ENCODE data around the gene PLXND1.

The PLXND1 gene

DNA sequence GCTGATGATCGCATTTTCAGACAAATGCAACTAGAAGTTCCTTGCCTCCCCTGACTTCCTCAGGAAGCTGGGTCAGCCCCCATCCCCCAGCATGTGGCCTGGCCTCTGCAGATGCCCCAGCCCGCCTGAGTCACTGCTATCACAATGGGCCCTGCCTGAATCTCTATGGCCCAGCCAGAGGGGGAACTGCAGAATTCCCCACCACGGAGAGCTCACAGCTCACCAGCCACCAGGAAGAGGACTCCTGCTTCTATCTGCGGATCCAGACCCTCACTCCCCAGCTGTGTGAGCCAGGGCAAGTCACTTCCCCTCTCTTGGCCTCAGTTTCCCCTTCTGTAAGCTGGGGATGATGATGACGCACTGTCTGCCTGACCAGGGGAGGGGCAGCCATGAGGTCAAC lies 6.9 kb downstream of the PLXND1 start:
- peak; percentile 76 for DNase-seq

DNA sequence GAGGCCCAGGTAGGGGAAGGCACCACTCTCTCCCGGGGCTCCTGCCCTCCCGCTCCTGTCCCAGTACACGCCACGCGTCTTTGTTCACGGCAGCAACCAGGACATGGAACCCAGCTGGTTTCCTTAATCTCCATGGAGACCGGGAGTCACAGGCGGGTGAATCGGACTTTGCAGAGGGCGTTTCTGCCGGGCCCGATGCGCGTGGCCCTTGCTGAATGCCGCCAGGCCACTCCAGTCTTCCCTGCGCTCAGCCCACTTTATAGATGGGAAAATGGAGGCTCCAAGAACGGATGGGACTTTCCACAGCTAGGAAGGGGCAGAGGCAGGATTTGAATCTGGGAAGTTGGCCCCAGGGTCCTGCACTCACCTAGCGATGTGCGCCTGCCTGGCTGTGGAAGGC lies 7.4 kb downstream of the PLXND1 start:
- no peak for DNase-seq

DNA sequence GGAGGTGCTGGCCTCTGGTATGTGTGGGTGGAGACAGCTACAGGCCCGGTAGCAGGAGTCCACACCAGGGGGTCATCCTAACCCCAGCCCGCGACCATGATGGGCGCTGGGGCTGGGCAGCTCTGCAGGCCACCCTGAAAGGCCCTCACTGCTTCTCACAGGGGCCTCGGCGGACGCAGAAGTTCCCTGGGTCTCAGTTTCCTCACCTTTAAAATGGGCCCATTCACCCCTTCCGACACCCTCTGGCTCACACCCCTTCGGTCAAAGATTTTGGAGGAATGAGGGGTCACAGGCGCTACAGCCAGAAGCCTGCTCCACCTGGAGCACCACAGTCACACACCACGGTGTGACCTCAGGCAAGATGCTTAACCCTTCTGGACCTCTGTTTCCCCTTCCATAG lies 8.0 kb downstream of the PLXND1 start:
- DNase-seq = no peak

DNA sequence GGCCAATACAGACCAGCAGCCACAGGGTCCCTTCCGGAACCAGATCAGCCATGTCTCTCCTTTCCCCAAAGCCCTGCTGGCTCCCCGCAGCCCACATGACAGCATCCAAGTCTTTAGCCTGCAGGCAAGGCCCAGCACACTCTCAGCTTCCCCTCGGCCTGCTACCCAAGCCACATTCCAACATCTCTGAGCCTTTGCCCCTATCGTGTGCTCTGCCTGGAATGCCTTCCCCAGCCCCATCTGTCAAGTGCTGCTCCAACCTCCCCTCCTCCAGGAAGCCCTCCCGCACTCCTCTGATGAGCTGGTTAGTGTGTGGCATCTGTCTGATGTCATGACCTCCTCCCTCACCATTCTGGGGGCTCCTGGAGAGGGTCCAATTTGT lies 8.5 kb downstream of the PLXND1 start:
- DNase-seq = no peak

DNA sequence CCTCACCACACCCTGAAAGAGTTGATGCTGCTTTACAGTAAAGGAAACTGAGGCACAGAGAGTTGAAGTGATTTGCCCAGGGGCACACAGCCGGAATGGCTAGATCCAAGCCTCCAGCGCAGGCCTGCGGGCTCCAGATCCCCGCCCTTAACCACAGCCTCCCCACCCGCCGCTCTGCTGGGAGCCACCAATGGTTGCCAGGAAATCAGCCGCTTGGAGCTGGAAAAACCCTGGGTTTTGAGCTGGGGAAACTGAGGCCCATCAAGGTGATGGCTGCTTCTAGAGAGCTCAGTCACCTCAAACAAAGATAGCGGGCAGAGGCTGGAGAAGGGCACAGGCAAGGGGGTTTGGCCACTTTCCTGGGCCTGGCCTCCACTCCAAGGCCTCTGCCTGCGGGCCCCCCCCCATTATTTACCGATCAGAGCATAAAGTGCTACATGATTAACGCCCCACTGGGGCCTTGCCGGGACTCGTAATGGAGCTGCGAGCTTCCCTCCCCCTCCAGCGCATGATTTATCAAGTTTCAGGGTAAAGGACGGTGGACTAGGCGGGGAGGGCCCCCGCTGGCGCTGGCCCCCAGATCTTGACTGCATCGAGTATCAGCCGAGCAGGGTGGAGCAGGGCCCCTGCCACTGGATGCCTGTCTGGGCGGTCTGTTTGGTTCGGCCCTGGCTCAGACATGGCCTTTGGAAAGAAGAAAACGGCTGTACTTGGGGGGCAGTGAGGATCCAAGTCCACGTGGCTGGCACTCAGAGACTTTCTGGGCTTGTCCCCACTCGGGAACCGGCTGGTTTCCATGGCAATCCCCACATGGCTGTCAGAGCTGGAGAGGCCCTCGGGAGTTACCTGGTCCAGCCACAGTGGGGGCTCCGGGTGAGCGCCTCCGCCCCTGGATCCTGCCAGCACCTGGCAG lies 9.1 kb downstream of the PLXND1 start:
- peak; percentile 71 for DNase-seq

DNA sequence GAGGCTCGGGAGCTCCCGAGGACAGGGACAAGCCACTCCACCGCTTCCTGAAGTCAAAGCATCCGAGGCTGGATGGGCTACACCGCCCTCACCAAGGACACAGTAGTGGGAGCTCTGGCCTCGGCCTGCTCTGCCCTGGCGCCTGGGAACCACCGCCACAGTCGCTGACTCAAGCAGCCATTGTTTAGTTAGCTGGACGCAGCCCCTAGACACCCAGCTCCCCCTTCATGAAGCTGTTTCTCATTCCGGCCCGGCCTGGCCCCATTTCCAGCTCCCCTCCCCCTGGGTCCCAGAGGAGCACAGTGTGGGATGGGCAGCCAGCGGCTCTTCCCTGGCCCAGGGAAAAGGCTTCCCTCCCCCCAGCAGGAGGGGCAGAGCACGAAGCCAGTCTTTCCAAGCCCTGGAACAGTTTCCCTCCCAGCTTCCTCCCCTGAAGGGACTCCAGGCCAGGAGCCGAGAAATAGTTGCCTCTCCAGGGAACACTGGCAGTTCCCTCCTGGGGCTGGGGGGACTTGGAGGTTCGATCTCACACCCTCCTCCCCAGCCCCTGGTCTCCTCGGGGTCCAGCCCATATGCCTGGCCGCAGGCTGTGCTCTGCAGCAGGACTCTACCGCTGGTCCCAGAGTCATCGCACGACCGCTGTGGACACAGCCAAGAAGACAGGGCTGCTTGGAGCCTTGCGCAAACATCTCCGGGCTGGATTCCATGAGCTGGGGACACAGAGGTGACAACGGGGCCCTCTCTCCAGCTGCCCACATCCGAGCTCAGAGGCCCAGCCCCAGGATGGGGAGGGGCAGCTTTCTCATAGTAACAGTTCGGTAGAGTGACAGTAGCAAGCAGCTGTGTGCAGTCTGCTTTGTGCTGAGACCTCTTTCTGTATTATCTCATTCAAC lies 10.0 kb downstream of the PLXND1 start:
- peak; percentile 93 for DNase-seq

DNA sequence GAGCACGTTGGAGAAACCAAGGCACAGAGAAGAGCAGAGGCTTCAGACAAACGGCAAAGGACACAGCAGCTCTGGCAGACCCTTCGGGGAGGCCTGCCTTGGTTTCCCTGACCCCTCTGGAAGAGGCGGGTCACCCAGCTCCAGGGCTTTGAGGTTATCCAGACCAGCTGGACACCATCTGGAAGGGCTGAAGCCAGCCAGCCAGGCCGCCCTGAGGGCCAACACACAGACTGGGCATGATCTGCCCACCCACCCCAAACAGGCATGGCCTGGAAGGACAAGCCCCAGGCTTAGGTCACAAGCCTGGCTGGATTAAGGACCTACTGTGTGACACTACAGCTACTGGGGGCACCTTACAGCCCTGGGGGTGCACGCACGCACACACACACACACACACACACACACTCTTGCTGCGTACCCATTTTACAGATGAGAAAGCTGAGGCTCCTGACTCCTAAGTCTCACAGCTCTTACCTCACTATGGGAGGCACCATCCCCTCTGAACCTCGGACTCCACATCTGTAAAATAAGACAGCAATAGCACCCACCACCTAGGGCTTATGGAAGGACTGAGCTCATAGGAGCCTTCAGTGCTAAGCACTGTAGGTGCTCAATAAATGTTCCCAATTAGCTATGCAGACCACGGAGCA lies 10.8 kb downstream of the PLXND1 start:
- no peak for DNase-seq

DNA sequence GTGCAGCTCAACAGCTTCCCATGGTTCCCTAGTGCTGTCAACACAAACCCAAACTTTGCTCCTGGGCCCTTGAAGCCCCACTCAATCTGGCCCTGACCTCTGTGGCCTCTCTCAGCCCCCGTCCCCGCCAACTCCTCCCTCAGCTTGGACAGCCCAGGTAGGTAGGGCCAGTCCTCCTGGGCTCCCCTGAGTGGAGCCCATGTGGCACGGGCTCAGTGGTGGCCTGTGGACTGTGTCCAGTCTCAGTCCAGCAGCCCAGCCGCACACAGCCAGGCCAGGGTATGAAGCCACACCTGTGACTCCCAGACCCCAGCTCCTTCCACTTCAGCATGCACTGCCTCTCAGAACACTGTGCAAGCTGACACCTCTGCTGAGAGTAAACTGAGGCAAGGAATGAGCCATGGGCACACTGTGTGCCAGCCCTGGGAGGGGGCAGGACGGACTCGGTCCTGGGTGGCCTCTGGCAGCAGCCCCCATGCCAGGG lies 11.5 kb downstream of the PLXND1 start:
- DNase-seq = no peak

DNA sequence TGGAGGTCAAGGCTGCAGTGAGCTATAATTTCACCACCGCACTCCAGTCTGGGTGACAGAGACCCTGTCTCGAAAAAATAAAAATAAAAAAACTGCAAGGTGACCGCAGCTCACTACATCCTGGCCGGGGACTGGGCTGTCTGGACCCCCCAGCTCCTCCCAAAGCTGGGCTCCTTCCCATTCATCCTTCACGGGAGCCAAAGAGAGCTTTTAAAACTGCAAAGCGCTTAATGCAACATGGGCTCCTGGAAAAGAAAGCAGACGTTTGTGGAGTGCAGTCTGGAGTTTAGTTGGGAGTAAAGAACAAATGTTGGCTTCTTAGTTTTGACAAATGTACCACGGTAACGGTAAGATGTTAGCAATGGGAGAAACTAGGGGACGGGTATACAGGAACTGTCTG lies 12.1 kb downstream of the PLXND1 start:
- DNase-seq = no peak

DNA sequence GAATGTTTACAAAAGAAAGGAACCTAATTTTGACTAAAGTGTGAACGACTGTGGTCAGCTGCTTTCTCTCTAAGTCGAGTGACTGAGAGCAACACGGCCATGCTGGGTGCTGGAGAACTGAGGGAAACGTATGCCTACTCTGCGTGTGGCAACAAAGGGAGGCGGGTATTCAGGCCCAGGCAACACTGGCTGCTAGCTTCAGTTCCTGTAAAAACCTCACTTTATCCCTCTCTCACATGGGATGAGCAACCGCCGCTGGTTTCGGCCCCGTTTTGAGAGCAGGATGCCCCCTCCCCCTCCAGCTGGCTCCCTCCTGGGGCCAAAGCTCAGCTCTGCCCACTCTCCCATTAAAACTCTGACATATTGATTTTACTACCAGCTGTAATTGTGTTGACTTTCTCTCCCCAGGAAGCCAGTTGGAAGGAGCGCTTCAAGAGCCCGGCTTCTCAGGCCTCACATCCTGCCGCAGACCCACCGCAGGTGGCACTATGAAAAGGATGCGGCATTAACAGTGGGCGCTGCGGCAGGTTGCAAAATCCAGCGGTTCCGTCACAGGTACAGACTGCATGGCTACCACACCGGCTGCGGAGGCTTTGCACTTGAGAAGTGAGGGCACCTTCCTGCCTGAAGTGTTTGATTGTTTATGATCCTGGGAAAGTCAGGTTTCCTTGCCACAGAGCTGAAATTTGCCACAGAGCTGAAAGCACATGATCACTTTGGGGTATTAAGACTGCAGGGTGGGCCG lies 12.7 kb downstream of the PLXND1 start:
- DNase-seq = peak; percentile 61

DNA sequence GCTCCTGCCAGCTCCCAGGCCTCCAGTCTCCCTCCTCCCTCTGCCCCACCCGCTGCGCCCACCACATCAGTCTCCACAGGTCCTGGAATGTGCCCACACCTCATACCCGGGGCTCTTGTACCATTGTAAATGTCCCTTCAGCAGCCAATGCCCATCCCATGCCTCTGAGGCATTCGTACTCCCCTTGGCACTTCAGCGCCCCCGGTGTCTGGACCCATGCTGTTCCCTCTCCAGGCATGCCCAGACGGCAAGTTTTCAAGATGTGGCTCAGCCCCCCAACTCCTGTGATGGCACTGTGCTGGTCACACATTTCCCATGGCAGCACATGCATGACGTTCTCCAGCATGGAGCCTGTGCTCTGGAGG lies 13.3 kb downstream of the PLXND1 start:
- no peak for DNase-seq

DNA sequence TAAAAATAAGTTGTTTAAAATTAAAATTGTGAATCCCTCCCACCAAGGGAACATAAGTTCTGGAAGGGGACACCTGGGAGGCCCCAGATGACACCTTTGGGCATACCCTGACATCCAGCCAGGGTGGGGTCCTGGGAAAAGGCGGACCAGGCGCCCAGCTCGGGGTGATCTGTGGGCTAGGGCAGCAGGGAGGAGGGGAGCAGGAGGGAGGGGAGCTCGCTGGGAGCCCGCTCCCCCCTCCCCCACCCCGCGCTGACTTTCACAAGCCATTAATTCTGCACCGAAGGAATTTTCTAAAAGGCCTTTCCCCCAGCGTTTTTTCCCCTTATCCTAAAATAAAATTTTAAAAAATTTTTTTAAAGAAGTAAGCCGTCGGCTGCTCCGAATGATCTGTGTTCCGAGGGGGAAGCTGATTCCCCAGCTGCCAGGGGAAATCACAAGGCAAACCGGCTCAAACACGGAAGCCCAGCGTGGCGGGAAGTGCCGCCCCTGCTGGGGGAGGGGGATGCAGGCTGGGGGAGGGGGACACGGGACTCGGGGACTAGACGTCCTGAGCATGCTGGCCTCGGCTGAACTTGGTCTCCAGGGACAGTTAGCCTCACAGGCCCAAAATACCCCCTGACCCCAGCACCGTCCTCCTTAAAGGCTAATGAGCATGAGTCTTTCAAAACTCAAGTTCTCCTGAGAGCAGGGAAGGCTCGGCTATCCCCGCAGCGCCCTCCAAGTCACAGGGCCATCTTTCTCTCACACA lies 13.9 kb downstream of the PLXND1 start:
- DNase-seq = peak; percentile 83

DNA sequence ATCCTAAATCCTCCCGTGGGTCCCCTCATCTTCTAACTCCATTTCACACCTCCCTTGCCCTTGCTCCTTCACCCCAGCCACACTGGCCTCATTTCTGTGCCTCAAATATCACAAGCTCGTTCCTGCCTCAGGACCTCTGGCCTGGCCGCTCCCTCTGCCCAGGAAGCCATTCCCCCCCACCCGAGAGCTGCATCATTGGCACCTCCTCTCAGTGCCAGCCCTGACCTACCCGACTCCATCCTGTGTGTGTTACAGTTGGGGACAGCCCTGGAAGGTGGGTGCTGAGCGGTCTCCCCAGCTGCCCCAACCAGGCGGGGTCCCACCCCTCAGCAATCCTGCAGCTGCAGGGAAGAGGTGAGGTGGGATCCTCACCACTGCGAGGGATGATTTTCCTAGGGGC lies 14.5 kb downstream of the PLXND1 start:
- no peak for DNase-seq

DNA sequence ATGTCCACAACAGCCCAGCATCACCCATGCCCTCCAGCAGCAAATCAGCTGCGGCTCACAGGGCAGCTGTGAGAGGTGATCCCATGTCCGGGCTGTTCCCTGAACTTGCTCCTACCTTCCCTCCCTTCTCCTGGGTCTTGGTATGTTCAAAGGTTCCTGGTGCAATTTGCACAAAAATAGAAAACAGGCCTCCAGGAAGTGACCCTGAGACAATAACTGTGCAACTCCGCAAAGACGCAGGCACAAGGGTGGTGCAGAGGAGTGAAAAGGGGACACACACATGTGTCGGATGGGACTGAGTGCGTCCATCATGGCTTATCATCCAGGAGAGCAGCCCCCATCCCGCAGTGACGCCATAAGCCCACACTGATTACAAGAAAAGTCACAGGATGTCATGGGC lies 16.3 kb downstream of the PLXND1 start:
- DNase-seq = no peak

DNA sequence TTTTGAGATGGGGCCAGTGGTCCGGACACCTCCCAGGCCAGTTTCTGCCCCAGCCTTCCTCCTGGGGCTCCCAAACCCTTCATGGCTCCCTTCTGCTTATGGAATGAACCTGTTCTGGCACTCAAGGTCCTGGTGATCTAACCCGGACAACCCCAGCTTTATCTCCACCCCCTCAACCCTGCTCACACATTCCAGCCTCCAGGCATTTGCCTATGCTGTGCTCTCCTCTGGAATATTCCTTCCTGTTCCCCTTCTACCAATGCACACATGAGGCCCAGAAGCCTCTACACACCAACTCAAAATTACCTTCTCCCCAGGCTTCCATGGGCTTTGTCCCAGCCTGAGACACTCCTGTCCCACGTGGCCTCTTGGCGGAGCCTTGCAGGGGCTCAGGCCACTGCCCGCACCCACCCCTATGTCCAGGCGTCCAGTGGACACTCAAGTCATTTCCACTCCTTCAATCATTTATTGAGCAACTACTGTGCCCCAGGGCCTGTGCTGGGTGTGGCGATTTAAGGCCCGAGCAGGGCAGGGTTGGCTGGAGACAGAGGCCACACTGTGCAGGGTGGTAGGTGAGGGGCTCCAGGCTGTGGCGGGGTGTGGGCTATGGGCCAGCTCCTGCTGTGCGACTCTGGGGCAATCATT lies 18.8 kb downstream of the PLXND1 start:
- no peak for DNase-seq

DNA sequence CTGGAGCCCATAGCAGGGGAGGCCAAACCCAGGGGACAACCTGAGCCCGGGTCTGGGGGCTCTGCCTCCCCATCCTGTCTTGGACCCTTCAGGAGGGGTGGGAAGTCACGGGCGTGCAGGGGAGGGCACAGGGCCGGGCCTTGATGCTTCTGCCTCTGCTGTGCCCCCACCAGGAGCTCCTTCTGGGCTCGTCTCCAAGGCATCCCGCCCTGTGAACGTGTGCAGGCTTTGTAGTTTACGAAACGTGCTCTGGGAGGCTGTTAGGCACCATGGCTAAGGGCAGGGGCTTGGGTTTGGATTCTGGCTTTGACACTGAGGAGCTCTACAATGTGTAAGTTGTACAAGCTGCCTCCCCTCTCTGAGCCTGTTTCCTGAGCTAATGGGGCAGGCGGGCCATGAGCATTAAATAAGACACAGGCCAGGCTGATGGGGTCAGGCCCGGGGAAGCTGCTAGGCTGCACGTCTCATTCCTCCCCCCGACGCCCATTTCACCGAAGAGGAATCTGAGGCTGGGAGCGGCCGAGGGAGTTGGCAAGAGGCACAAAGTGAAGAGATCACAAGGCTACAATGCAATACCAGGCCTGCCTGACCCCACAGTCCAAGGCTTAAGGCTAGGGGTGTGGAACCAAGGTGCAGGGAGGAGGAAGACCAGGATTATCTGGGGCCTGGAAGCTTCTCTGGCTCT lies 19.6 kb downstream of the PLXND1 start:
- no peak for DNase-seq

DNA sequence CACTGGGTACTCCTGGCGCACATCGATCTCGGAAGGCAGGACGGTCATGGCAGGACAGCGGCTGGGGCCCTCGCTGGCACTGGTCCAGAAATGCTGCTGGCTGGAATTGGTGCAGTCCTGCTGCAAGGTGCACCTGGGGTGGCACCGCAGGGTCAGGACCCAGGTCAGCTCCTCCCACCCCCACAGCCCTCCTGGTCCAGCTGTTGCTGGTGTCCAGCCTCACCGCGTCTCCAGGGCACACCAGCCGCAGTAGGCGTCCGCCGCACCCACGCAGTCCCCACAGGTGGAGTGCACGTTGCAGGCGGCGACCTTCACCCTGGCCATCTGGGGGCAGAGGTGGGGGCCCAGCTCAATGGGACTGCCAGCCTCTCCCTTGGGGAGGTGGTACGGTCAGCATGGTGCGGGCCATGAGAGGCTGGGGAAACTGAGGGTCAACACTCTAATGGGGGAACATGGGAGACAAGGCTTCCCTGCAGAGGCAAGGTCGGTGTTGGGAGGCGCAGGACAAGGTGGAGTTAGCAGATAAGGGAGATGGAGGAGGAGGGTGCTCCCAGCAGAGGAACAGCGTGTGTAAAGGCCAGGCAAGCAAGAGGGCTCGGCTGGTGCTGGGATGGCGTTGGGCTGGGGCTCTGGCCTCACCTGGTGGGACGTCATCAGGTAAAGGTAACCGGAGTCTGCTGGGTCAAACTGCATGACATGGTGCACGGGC lies 20.4 kb downstream of the PLXND1 start:
- DNase-seq = no peak

DNA sequence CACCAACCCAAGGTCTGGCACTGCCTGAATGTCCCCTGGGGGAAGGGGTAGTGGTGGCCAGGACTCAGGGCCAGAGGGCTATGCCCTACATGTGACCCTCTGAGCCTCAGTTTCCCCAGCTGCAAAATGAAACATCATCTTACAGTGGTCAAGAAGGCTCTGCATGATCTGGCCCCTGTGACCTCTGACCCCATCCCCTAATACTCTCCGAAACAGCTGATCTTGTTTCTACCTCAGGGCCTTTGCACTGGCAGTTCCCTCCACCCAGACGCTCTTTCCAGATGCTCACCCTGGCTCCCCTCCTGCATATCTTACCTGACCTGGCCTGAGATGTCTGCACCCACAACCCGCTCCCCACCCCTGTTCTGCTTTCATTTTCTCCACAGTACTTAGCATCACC lies 21.8 kb downstream of the PLXND1 start:
- no peak for DNase-seq

DNA sequence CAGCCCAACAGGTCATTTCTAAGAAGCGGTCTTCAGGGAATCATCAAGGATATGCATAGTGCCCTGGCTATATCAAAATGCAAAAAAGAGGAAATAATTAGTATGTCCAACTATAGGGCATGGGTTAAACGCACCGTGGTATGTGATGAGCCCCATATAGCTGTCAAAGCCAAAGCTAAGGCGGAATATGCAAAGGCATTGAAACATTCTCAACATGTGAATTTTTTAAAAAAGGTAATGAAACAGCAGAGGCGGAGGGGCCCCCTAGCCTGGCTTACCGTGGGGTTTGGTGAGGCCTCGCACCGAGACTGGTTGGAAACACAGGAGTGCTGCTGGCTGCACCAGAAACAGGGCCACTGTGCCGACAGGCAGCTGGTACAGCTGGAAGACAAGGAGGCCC lies 23.2 kb downstream of the PLXND1 start:
- DNase-seq = no peak

DNA sequence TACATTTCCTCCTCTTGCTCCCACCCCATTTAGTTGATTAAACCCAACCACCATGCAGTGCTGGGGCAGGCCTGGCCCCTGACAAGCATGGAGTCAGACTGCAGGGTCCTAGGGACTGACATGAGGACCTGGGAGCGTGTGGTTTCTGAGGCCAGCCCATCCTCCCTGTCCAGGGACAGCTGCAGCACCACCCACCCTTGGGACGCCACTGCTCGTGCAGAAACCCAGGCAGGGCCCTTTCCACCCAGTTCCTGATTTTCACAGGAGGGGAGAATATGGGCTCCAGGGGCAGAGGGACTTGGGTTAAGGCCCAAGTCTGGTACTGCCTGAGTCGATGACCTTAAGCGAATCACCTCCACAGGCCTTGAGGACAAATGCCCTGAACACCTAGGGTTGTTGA lies 23.7 kb downstream of the PLXND1 start:
- DNase-seq = no peak
